Measurements from ENCODE around the gene CBX2.

Gene CBX2

DNA sequence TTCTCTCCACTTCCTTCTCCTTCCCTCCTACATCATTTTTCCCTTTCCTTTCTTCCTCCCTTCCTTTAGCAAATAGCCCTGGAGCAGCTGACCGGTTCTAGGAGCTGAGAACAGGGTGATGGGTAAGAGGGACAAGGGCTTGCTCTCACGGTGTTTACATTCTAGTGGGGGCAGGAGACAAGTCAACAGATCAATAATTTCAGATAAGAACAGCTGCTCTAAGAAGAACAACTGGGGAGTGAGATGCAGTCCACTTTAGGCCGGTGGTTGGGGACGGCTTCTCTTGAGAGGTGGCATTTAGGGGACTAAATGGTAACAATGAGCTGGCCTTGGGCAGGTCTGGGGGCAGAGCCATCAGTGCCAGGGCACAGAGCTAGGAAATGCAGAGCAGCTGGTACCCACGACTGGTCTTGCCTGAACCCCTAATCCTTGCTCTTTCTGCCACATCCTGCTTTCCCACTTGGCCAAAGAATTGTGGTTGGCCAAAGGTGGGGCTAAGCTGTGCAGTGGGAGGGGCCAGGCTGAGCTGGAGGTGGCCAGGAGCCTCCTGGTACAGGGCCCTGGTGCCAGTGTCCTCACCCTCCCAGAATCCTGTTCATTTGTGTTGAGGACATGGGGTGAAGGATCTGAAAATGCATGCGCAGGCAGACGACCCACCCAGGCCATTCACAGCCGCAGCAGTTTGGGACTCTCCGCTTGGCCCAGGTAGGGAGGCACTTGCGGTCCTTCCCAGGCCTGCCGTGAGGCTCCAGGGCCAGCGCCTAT lies 43.6 kb downstream of the CBX2 start:
- no peak overlapping the region for H3K27ac ChIP-seq (replicated peaks)
- H3K27me3 ChIP-seq (ENCODE audit: insufficient read depth, poor library complexity, severe bottlenecking) = peaks cover 10% of the 10 kb centered on the region
- TF ChIP-seq, protein P1, sequence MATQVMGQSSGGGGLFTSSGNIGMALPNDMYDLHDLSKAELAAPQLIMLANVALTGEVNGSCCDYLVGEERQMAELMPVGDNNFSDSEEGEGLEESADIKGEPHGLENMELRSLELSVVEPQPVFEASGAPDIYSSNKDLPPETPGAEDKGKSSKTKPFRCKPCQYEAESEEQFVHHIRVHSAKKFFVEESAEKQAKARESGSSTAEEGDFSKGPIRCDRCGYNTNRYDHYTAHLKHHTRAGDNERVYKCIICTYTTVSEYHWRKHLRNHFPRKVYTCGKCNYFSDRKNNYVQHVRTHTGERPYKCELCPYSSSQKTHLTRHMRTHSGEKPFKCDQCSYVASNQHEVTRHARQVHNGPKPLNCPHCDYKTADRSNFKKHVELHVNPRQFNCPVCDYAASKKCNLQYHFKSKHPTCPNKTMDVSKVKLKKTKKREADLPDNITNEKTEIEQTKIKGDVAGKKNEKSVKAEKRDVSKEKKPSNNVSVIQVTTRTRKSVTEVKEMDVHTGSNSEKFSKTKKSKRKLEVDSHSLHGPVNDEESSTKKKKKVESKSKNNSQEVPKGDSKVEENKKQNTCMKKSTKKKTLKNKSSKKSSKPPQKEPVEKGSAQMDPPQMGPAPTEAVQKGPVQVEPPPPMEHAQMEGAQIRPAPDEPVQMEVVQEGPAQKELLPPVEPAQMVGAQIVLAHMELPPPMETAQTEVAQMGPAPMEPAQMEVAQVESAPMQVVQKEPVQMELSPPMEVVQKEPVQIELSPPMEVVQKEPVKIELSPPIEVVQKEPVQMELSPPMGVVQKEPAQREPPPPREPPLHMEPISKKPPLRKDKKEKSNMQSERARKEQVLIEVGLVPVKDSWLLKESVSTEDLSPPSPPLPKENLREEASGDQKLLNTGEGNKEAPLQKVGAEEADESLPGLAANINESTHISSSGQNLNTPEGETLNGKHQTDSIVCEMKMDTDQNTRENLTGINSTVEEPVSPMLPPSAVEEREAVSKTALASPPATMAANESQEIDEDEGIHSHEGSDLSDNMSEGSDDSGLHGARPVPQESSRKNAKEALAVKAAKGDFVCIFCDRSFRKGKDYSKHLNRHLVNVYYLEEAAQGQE (IDR thresholded peaks at IDR 0.05; ENCODE audit: insufficient replicate concordance, low read depth) = no peak
- TF ChIP-seq POLR2AphosphoS5 (IDR thresholded peaks at IDR 0.05; ENCODE audit: low read depth) (no peak), GABPA (IDR thresholded peaks at IDR 0.05; ENCODE audit: low read depth) (no peak), SPI1 (IDR thresholded peaks at IDR 0.05; ENCODE audit: borderline replicate concordance, low read depth) (no peak)
- TF ChIP-seq, protein P2, sequence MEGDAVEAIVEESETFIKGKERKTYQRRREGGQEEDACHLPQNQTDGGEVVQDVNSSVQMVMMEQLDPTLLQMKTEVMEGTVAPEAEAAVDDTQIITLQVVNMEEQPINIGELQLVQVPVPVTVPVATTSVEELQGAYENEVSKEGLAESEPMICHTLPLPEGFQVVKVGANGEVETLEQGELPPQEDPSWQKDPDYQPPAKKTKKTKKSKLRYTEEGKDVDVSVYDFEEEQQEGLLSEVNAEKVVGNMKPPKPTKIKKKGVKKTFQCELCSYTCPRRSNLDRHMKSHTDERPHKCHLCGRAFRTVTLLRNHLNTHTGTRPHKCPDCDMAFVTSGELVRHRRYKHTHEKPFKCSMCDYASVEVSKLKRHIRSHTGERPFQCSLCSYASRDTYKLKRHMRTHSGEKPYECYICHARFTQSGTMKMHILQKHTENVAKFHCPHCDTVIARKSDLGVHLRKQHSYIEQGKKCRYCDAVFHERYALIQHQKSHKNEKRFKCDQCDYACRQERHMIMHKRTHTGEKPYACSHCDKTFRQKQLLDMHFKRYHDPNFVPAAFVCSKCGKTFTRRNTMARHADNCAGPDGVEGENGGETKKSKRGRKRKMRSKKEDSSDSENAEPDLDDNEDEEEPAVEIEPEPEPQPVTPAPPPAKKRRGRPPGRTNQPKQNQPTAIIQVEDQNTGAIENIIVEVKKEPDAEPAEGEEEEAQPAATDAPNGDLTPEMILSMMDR (IDR thresholded peaks at IDR 0.05; ENCODE audit: insufficient read depth, low read length) = no peak
- H3K4me3 ChIP-seq (replicated peaks; ENCODE audit: insufficient read depth, low read length) = no peak overlapping the region
- DNase-seq (ENCODE audit: low read depth in 1 of 2, low spot score in 1 of 2) = no peak

DNA sequence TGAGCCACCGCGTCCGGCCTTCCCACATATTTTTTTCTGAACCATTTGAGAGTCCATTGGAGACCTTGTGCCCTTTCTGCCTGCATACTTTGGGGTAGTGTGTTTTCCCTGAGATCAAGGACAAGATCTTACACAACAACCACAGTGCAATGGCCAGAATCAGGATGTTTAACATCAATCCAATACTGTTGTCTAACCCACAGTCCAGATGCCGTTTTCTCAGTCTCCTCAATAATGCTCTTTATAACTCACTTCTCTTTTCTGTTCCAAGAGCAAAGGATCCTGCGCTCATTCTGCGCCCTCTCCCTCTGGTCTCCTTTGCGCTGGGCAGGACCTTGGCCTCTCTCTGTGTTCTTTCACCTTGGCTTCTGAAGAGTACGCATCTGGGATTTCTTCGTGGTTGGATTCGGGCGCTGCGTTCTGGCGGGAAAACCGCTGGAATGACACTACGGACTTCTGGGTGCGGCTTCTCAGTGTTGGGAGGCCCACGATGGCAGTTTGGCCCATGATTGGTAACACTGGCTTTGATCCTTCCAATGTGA lies 44.7 kb downstream of the CBX2 start:
- Histone ChIP-seq H3K4me3 (replicated peaks; ENCODE audit: insufficient read depth, low read length) (no peak overlapping the region), H3K27me3 (ENCODE audit: insufficient read depth, poor library complexity, severe bottlenecking) (no peaks in the 10 kb centered on the region), H3K27ac (replicated peaks) (no peak overlapping the region)
- DNase-seq (ENCODE audit: low read depth in 1 of 2, low spot score in 1 of 2) = no peak
- TF ChIP-seq POLR2AphosphoS5 (IDR thresholded peaks at IDR 0.05; ENCODE audit: low read depth) (no peak), GABPA (IDR thresholded peaks at IDR 0.05; ENCODE audit: low read depth) (no peak), SPI1 (IDR thresholded peaks at IDR 0.05; ENCODE audit: borderline replicate concordance, low read depth) (no peak)
- TF ChIP-seq, protein P2 (IDR thresholded peaks at IDR 0.05; ENCODE audit: insufficient read depth, low read length) = no peak
- TF ChIP-seq, protein P1 (IDR thresholded peaks at IDR 0.05; ENCODE audit: insufficient replicate concordance, low read depth) = no peak

DNA sequence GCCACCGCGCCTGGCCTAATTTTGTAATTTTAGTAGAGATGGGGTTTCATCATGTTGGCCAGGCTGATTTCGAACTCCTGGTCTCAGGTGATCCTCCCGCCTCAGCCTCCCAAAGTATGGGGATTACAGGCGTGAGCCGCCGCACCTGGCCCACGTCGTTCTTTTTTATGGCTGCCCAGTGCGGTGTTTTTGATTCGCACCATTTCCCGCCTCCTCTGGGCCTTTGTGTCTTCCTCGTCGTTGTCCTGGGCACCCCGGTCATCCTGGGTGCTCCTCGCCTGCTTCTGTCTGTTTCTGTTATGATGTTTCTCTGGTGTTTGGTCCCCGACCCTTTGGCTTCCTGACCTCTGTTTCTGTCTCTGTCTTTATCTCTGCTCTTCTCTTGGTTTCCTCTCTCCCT lies 46.3 kb downstream of the CBX2 start:
- H3K4me3 ChIP-seq (replicated peaks; ENCODE audit: insufficient read depth, low read length) = no peak overlapping the region

More for the DNA sequence above, 46.3 kb downstream of the CBX2 start:
- H3K27ac ChIP-seq (replicated peaks) = no peak overlapping the region
- TF ChIP-seq POLR2AphosphoS5 (IDR thresholded peaks at IDR 0.05; ENCODE audit: low read depth) = no peak
- TF ChIP-seq, protein P2 (IDR thresholded peaks at IDR 0.05; ENCODE audit: insufficient read depth, low read length) = no peak
- TF ChIP-seq, protein P1 (IDR thresholded peaks at IDR 0.05; ENCODE audit: insufficient replicate concordance, low read depth) = no peak
- TF ChIP-seq GABPA (IDR thresholded peaks at IDR 0.05; ENCODE audit: low read depth) = no peak
- TF ChIP-seq SPI1 (IDR thresholded peaks at IDR 0.05; ENCODE audit: borderline replicate concordance, low read depth) = no peak
- no peaks in the 10 kb centered on the region for H3K27me3 ChIP-seq (ENCODE audit: insufficient read depth, poor library complexity, severe bottlenecking)
- no peak for DNase-seq (ENCODE audit: low read depth in 1 of 2, low spot score in 1 of 2)

All from HL-60 (cell line).